NCI-H1092 treated with DMSO at 0.1 percent for 48 hours (cell line): ENCODE results near the gene C5AR1.
"Not testable (repeated sequence)": the region's sequence is repeated elsewhere in the genome, so short reads cannot be mapped to it uniquely, and the experiment has no call there.

Experiments used
- DNase-seq: peaks from one replicate; lab custom pipeline; 2025; lab: John Stamatoyannopoulos, UW

Gene C5AR1

GRCh38 chr19:47331931-47332547 lies 22.4 kb downstream of the C5AR1 start, which contains the start of gene C5AR2:
Gene C5AR2 (plus strand): TSS chr19:47332175. CDS start chr19:47340800, 8,625 bp downstream.
- DNase-seq, result no peak

DNA sequence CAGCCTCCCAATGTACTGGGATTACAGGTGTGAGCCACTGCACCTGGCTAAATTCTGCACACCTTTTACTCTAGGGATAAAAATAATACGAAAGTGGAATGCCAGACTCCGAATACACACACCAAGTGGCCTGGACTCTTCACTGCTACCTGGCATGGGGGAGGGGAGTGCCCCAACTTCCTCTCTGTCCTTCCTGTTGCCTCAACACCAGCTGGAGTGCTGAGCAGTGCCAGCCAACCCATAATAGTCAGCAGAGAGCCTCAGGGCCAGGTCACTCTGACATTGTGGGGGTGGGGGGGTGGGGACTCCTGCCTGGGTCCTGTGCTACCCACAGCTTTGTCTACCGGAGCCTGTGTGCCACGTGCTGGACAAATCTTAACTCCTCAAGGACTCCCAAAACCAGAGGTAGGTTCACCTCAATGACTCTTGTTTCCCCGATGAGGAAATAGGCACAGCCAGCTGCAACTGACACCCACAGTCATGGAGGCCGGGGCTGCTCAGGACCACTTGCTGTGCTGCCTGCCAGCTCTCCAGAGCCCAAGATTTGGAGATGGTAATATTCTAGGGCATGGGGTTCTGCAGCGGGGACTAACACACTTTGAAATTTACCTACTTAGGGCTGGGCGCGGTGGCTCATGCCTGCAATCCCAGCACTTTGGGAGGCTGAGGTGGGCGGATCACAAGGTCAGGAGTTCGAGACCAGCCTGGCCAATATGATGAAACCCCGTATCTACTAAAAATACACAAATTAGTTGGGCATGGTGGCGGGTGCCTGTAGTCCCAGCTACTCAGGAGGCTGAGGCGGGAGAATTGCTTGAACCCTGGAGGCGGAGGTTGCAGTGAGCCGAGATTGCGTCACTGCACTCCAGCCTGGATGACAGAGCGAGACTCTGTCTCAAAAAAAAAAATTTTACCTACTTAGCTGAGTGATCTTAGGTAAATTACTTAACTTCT lies 27.4 kb downstream of the C5AR1 start:
- peak; percentile 3 for DNase-seq

GRCh38 chr19:47339196-47339880 lies 29.7 kb downstream of the C5AR1 start:
- no peak for DNase-seq

- no peak for DNase-seq
Observed at GRCh38 chr19:47340477-47341208, 31.0 kb downstream of the C5AR1 start.

GRCh38 chr19:47341734-47342133 lies 32.1 kb downstream of the C5AR1 start:
- DNase-seq, result no peak

- no peak for DNase-seq
Observed at GRCh38 chr19:47343194-47343802, 33.6 kb downstream of the C5AR1 start.

DNA sequence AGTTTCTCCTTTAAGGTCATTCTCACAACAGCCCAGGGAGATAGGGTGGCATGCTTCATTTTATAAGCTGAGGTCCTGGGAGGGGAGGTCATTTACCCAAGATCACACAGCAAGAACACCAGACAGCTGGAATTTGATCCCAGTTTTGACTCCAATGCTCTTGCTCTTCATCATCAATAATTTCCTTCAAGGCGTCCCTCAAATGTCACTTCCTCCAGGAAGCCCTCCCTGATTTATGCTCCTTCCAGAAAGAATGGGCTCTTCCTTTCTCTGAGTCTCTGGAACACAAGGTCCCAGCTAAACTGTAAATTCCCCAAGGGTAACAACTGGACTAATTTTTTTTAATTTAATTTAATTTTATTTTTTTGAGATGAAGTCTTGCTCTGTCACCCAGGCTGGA lies 34.8 kb downstream of the C5AR1 start:
- DNase-seq, result no peak

DNA sequence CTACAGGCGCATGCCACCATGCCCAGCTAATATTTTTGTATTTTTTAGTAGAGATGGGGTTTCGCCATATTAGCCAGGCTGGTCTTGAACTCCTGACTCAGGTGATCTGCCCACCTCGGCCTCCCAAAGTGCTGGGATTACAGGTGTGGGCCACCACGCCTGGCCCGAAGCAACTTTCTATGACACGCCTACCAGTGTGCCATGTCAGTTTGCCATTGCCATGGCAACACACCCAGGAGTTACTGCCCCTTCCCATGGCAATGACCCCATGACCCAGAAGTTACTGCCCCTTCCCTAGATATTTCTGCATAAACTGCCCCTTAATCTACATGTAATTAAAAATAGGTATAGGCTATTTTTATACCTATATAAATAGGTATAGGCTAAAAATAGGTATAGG lies 36.4 kb downstream of the C5AR1 start:
- DNase-seq, result not testable (repeated sequence)

DNA sequence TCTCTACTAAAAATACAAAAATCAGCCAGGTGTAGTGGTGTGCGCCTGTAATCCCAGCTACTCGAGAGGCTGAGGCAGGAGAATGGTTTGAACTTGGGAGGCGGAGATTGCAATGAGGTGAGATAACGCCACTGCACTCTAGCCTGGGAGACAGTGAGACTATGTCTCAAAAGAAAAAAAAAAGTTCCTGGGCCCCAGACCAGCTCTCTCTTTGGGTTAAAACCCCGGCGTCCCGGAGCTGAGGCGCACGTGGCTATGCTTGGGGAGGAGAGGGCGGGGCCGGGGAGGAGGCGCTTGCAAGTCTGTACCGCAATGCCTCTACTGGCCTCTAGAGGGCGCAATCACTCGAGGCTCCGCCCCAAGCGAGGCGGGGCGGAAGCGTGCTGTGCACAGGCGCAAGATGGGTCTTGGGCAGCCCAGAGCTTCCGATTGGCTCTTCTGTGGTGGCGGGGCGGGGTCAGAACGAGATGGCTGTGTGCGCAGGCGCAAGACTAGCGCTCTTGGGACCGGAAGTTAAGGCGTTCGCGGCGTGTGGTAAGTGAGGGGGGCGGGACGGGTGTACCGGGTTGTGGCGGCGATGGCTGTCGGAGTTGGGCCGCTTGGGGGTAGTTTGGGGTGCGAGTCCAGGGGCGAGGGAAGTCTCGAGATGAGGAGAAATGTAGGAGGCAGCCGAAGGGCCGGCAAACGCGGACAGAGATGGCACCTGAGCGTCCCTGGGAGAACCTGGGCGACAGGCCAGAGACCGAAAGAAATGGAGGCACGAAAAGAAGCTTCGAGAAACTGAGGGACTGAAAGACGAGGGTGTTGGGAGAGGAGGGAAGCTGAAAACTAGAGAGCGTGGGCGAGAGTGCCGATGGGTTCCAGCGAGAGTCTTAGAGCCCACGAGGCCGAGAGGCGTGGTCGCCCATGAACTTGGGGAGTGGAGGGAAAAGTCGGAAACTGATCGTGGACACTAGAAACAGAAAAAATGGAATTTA lies 39.4 kb downstream of the C5AR1 start, which contains the start of gene DHX34:
TSS of gene DHX34 (plus strand) at position 497 of the 977 bp plus-strand sequence. CDS start 3,716 bp downstream, outside the sequence.
- DNase-seq, result peak; percentile 96

DNA sequence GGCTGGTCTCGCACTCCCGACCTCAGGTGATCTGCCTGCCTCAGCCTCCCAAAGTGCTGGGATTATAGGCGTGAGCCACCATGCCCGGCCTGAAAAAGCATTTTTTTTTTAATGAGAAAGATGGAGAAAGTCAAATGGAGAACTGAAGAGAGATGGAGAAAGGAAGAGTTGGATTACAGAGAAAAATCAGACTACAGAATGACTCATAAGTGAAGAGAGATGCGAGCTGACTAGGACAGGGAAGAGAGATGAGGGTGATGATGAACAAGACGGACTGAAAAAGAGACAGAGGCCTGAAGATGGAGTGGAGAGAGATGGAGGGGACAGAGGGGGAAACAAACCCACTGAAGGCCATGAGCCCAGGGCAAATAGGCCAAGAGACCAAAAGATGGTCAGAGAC lies 41.0 kb downstream of the C5AR1 start:
- DNase-seq, result no peak

DNA sequence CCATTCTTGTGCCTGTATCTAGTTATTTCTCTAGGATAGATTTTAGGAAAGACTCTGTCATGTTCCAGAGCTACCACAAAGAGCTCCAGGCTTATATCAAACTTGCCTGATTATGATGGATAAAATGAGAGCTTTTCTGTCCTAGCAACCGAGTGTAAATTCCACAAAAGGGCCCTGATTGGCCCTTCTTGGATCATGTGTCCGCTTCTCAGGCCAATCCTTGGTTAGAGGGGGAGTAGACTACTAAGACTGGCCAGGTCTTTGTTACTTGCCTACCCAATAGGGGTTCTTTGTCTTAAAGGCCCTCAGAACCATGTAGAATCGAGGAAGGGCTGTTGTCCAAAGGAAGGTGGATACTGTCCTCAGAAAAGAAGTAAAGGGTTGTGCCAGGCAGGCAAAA lies 41.9 kb downstream of the C5AR1 start:
- DNase-seq, result no peak

DNA sequence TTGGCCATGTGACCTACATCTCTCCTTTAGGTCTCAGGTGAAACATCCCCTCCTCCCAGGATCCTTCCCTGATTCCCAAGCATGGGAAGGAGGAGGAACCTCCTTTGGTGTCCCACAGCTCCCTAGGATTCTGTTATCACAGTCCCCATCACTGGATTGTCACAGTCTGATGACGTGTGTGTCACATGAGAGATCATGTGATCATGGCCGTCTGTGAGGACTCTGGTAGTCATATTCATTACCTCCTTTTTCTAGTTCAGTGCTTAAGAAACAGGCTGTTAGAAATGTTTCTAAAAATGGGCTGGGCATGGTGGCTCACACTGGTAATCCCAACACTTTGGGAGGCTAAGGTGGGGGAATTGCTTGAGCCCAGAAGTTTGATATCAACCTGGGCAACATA lies 42.4 kb downstream of the C5AR1 start:
- DNase-seq, result no peak

GRCh38 chr19:47353307-47353712 lies 43.6 kb downstream of the C5AR1 start:
- no peak for DNase-seq

DNA sequence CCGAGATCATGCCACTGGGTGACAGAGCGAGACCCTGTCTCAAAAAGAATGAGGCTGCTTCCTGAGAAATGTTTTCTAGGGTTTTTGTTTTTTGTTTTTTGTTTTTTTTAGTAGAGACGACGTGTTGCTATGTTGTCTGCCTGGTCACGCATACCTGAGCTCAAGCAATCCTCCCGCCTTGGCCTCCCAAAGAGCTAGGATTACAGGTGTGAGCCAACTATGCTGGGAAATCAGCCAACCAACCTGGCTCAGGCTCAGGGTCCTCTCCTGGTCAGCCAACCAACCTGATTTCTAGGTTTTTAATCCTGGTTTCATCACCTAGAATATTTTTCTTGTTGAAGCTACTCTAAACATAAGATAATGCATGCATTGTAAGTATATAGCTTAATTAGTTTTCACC lies 47.2 kb downstream of the C5AR1 start:
- no peak for DNase-seq

GRCh38 chr19:47357788-47358680 lies 48.4 kb downstream of the C5AR1 start:
- no peak for DNase-seq

GRCh38 chr19:47358936-47359335 lies 49.3 kb downstream of the C5AR1 start:
- no peak for DNase-seq

DNA sequence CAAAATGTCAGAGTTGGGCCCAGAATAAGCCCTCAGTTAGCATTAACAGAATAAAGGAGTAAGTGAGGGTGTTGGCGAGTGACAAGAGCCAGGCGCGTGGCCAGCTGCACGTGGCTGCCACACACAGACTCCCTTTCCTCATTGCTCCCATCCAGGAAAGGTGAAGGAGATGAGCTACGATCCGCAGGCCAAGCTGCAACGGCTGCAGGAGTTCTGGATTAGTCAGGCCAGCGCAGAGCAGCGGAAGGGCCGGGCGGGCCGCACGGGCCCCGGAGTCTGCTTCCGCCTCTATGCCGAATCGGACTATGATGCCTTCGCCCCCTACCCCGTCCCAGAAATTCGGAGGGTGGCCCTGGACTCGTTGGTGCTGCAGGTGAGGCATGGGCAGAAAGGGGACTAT lies 52.7 kb downstream of the C5AR1 start:
- no peak for DNase-seq

DNA sequence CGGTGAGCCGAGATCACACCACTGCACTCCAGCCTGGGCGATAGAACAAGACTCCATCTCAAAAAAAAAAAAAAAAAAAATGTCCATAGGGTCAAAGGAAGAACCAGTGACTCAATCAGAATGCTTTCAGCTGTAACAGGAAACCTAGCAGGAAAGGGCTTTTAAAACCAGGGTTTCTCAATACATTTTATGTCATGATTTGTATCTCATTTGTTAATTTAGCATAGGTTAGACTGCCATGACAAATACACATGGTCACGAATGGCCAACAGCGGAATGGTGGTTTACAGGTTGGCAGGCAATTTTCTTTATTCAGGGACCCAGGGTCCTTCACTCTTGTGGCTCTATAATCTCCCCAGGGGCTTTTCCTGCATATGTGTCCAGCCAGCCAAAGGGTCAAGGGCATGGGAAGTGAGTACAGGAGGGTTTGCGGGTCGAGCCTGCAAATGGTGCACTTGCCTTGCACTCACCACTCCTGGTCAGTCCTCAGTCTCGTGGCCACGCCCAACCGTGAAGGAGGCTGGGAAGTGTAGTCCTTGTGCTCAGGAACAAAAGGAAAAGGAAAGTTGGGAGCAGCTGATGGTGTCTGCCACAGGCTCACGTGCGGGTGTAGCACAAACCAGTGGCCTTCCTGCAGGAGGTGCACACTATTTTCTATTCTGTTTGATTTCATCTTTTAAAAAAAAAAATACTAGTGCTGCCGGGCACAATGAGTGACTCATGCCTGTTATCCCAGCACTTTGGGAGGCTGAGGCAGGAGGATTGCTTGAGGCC lies 54.3 kb downstream of the C5AR1 start:
- DNase-seq, result no peak
